ENCODE measurements around the gene NFIX. TPM values are rescaled to one million over a fixed set of nuclear protein-coding genes. Genes with fewer than 3 reads are reported as not detected.

Gene NFIX
- polyA plus RNA-seq, 3 donors = 0.25 to 3.7 (median 0.90) TPM

GRCh38 chr19:13066226-13066625 is 71.0 kb downstream of the NFIX start:
- no peak overlapping the region for H2AFZ ChIP-seq (ENCODE audit: insufficient read depth, low read depth, low read length, poor library complexity, severe bottlenecking)
- peaks cover 4 to 5% of the 10 kb centered on the region in 2 donors for H3K4me1 ChIP-seq (ENCODE audit: control insufficient read depth in 1 of 2, insufficient read depth in 2 of 2, low read length in 2 of 2)
- no peak overlapping the region for H3K4me2 ChIP-seq (replicated peaks; ENCODE audit: extremely low read depth, low read length, poor library complexity, severe bottlenecking)
- no peaks in the 10 kb centered on the region for H3K9me3 ChIP-seq (replicated peaks in 1 of 2; ENCODE audit: control insufficient read depth in 1 of 2, insufficient read depth in 1 of 2, low read length in 2 of 2)
- H3K4me1 Mint-ChIP-seq = peaks cover 5% of the 10 kb centered on the region
- no peaks in the 10 kb centered on the region for H3K36me3 Mint-ChIP-seq
- H3K4me3 ChIP-seq (replicated peaks in 1 of 3; ENCODE audit: low read depth in 2 of 3, low read length in 3 of 3) = no peak overlapping the region
- H3K9me3 Mint-ChIP-seq = peaks cover 0 to 1% (median 0%) of the 10 kb centered on the region in 7 donors
- no peak overlapping the region for H3K27ac Mint-ChIP-seq
- no peak for DNase-seq
- 67% methylated on average over 1 of the region's 5 CpGs for WGBS (ENCODE audit: insufficient coverage)
- no peaks in the 10 kb centered on the region for H4K20me1 ChIP-seq (ENCODE audit: insufficient read depth, low read length)
- no peaks in the 10 kb centered on the region for H3K79me2 ChIP-seq (ENCODE audit: insufficient read depth, low read length)
- no peak overlapping the region for H3K4me3 Mint-ChIP-seq
- TF ChIP-seq, protein P1, sequence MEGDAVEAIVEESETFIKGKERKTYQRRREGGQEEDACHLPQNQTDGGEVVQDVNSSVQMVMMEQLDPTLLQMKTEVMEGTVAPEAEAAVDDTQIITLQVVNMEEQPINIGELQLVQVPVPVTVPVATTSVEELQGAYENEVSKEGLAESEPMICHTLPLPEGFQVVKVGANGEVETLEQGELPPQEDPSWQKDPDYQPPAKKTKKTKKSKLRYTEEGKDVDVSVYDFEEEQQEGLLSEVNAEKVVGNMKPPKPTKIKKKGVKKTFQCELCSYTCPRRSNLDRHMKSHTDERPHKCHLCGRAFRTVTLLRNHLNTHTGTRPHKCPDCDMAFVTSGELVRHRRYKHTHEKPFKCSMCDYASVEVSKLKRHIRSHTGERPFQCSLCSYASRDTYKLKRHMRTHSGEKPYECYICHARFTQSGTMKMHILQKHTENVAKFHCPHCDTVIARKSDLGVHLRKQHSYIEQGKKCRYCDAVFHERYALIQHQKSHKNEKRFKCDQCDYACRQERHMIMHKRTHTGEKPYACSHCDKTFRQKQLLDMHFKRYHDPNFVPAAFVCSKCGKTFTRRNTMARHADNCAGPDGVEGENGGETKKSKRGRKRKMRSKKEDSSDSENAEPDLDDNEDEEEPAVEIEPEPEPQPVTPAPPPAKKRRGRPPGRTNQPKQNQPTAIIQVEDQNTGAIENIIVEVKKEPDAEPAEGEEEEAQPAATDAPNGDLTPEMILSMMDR (IDR thresholded peaks at IDR 0.05) = no peak
- H3K27me3 ChIP-seq (ENCODE audit: control insufficient read depth in 2 of 2, insufficient read depth in 2 of 2, low read length in 2 of 2) = peaks cover 0 to 7% of the 10 kb centered on the region in 2 donors
- H3K27ac ChIP-seq (ENCODE audit: low read depth in 1 of 2, low read length in 2 of 2) = no peak overlapping the region
- no peaks in the 10 kb centered on the region for H3K36me3 ChIP-seq (replicated peaks in 1 of 2; ENCODE audit: control insufficient read depth in 1 of 2, insufficient read depth in 2 of 2, low read length in 2 of 2)
- intact Hi-C loops (cut with micrococcal nuclease) = no loop called here
- no peak overlapping the region for H3K9ac ChIP-seq (ENCODE audit: insufficient read depth, low read length, poor library complexity, severe bottlenecking)
- H3K27me3 Mint-ChIP-seq (ENCODE audit: low read depth in 3 of 3) = peaks cover 2 to 9% (median 6%) of the 10 kb centered on the region in 3 donors

DNA sequence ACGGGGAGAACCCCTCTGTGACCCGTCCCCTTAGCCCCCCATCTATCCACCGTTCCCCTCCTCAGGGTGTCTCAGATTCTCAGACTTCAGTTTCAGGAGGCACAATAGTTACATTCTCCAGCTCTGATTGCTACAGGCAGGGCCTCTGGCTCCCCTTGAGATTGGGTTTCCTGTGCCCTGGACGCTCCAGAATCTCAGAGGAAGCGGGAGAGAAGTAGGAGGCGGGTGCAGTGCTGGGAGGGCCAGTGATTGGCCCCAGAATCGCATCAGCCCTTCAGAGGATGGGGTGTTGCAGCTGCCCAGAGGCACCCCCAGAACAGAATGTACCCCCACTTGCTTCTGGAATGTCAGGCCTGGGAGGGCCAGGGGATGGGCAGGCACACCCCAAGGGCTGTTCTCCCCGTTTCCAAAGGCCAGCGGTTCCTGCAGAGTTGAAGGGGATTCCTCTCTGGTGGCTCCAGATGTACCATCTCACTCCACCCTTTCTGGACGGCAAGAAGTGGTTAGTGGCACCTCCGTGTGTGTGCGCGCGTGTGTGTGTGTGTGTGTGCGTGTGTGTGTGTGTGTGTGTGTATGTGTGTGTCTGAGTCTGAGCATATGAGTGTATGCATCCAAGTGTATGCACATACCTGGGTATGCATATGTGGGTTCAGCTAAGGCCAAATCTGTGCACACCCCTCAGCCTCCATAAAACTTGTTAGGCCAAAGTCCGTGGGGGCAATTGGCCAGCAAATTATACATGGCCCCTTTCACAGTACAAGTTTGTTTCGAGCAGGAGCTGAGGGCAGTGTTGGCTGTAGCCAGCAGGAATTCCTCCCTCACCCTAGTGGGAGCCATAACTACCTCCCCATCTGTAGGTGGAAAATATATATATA is 71.9 kb downstream of the NFIX start:
- no peak overlapping the region for H3K9ac ChIP-seq (ENCODE audit: insufficient read depth, low read length, poor library complexity, severe bottlenecking)
- intact Hi-C loops (cut with micrococcal nuclease) = no loop called here
- H3K9me3 ChIP-seq (replicated peaks in 1 of 2; ENCODE audit: control insufficient read depth in 1 of 2, insufficient read depth in 1 of 2, low read length in 2 of 2) = no peaks in the 10 kb centered on the region
- Mint-ChIP-seq H3K27me3 (ENCODE audit: low read depth in 3 of 3) (peaks cover 2 to 6% (median 2%) of the 10 kb centered on the region in 3 donors), H3K27ac (peak overlapping the region in 1 of 7 donors; percentile 52), H3K4me1 (peaks cover 2% of the 10 kb centered on the region), H3K9me3 (peaks cover 0 to 1% (median 0%) of the 10 kb centered on the region in 7 donors), H3K36me3 (no peaks in the 10 kb centered on the region), H3K4me3 (no peak overlapping the region)
- no peaks in the 10 kb centered on the region for H3K4me1 ChIP-seq (ENCODE audit: control insufficient read depth in 1 of 2, insufficient read depth in 2 of 2, low read length in 2 of 2)
- 75% methylated on average over 7 of the region's 17 CpGs for WGBS (ENCODE audit: insufficient coverage)
- H2AFZ ChIP-seq (ENCODE audit: insufficient read depth, low read depth, low read length, poor library complexity, severe bottlenecking) = no peak overlapping the region
- H3K27ac ChIP-seq (ENCODE audit: low read depth in 1 of 2, low read length in 2 of 2) = no peak overlapping the region
- no peaks in the 10 kb centered on the region for H3K36me3 ChIP-seq (replicated peaks in 1 of 2; ENCODE audit: control insufficient read depth in 1 of 2, insufficient read depth in 2 of 2, low read length in 2 of 2)
- H3K4me3 ChIP-seq (replicated peaks in 1 of 3; ENCODE audit: low read depth in 2 of 3, low read length in 3 of 3) = no peak overlapping the region
- H3K79me2 ChIP-seq (ENCODE audit: insufficient read depth, low read length) = no peaks in the 10 kb centered on the region
- TF ChIP-seq, protein P1 (IDR thresholded peaks at IDR 0.05) = no peak
- H4K20me1 ChIP-seq (ENCODE audit: insufficient read depth, low read length) = no peaks in the 10 kb centered on the region
- no peak for DNase-seq
- H3K27me3 ChIP-seq (ENCODE audit: control insufficient read depth in 2 of 2, insufficient read depth in 2 of 2, low read length in 2 of 2) = peaks cover 0 to 3% of the 10 kb centered on the region in 2 donors
- H3K4me2 ChIP-seq (replicated peaks; ENCODE audit: extremely low read depth, low read length, poor library complexity, severe bottlenecking) = no peak overlapping the region
